Body of pancreas (tissue), 4 donors: ENCODE measurements around the gene DOC2B. TPM values are rescaled to one million over a fixed set of nuclear protein-coding genes. Genes with fewer than 3 reads are reported as not detected.

Experiments used
- ATAC-seq: fragments of 150-250 bp; one replicate; pipeline ENCODE4 v1.9.1; 2016
- DNase-seq, 4 donors: peaks; one replicate each; pipeline ENCODE4 v3.0.0-alpha.2; 2019
- H3K27ac ChIP-seq, 4 donors: fragments of 200-600 bp; sonication (generic); 1 replicate in 3 of 4; 2 replicates in 1 of 4; pipeline versions ENCODE4 v1.5.1 to v1.6.1; 2016 to 2019; ENCODE audit warnings: mild to moderate bottlenecking in 1 of 4, mixed read lengths in 1 of 4, moderate library complexity in 1 of 4
- H3K27me3 ChIP-seq, 2 donors: fragments of 200-600 bp; sonication (generic); one replicate each; pipeline ENCODE4 v1.6.0; 2016; ENCODE audit warnings: mild to moderate bottlenecking in 1 of 2
- H3K36me3 ChIP-seq, 2 donors: fragments of 200-600 bp; sonication (generic); replicated peaks in 1 of 2; 2 replicates each; pipeline ENCODE4 v1.5.1; 2016; ENCODE audit warnings: low read depth in 2 of 2; ENCODE audit not compliant: insufficient read depth in 1 of 2
- H3K4me1 ChIP-seq: fragments of 200-600 bp; sonication (generic); one replicate; pipeline ENCODE4 v1.6.0; 2016
- H3K4me3 ChIP-seq, 2 donors: fragments of 200-600 bp; sonication (generic); 1 replicate in 1 of 2; 2 replicates in 1 of 2; pipeline ENCODE4 v1.5.1; 2016 to 2019
- H3K9me3 ChIP-seq, 3 donors: fragments of 200-600 bp; sonication (generic); 1 replicate in 2 of 3; 2 replicates in 1 of 3; pipeline ENCODE4 v1.5.1; 2016
- POLR2A ChIP-seq, 3 donors: fragments of 450-650 bp; IDR thresholded peaks; one replicate each; pipeline ENCODE4 v1.6.1; 2016; ENCODE audit warnings: antibody characterized with exemption in 3 of 3, mild to moderate bottlenecking in 2 of 3
- WGBS, 2 donors: methylation state at CpG; one replicate each; pipeline ENCODE4 v1.1.5; 2017; 5-methylcytosine and 5-hydroxymethylcytosine counted together
- intact Hi-C: fragments of 100-400 bp; cut with DNase I; formaldehyde crosslinking; loops from one replicate; pipeline ENCODE4 v1.15.1; 2023
- total RNA-seq, 2 donors: library from RNA; depleted of rRNA; stranded (reverse); fragments of >200 nt; gene quantifications; one replicate each; pipeline ENCODE4 v1.1.0, GENCODE V29; 2016
- TF ChIP-seq, protein P1 (sequence below), 7 experiments: fragments of 450-650 bp in 4 of 7; fragments of 200-600 bp in 3 of 7; sonication (generic) in 3 of 7; IDR thresholded peaks; one replicate each; pipeline ENCODE4 v1.5.1; 2016 to 2019; ENCODE audit warnings: antibody characterized with exemption in 7 of 7

Gene DOC2B
- total RNA-seq, 2 donors from 2014 or later, result 20.0 to 22.4 TPM

DNA sequence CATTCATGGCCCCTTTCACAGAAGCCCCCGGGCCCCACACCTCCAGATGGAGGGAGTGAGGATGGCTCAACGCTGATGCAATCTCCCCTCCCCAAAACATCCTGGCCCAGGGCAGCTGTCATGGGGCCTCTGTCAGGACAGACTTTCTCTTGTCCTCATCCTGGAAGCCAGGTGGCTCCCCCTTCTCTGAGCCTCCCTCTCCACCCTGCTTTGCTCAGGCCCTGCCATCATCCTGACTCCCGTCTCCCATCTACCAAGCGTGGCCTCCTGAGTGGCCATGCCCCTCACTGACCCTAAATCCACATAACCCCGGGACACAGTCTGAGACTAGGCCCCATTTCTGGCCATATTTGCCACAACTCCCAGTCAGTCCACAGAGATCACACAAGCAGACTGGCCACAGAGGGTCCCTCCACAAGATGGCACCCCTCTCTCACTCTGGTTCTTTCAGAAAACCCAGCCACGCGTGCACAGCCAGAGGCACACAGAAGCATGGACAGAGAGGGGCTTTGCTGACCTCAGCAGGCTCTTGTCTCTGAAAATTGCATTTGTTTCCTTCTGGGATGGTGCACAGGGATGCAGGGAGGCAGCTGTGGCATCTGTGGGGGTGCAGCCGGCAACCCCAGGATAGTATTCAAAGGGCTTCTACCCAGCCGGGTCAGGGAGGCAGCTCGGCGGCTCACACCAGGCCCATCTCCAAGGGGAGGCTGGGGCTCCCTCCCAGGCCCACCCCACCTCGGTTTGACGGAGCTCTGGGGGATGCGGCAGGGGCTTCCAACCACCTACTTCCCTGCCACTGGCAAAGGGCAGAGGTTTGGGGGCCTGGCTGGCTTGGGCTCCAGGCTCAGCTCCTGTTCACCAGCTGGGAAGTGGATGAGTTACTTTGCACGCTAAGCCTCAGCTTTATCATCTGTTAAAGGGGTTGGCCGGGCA, 16.9 kb downstream of the DOC2B start:
- no peaks in the 10 kb centered on the region for H3K4me1 ChIP-seq
- ATAC-seq (peak; percentile 52), DNase-seq (peak in 3 of 4 donors; percentile 46 to 68 (median 52))
- no peak overlapping the region for H3K27ac ChIP-seq
- 76 to 77% methylated on average over 11 to 15 of the region's 16 CpGs for WGBS, 2 donors
- H3K27me3 ChIP-seq, result no peaks in the 10 kb centered on the region
- peaks cover 0 to 2% of the 10 kb centered on the region in 2 donors for H3K36me3 ChIP-seq
- no peak overlapping the region for H3K4me3 ChIP-seq
- TF ChIP-seq POLR2A (IDR thresholded peaks at IDR 0.05), result no peak
- TF ChIP-seq, protein P1, sequence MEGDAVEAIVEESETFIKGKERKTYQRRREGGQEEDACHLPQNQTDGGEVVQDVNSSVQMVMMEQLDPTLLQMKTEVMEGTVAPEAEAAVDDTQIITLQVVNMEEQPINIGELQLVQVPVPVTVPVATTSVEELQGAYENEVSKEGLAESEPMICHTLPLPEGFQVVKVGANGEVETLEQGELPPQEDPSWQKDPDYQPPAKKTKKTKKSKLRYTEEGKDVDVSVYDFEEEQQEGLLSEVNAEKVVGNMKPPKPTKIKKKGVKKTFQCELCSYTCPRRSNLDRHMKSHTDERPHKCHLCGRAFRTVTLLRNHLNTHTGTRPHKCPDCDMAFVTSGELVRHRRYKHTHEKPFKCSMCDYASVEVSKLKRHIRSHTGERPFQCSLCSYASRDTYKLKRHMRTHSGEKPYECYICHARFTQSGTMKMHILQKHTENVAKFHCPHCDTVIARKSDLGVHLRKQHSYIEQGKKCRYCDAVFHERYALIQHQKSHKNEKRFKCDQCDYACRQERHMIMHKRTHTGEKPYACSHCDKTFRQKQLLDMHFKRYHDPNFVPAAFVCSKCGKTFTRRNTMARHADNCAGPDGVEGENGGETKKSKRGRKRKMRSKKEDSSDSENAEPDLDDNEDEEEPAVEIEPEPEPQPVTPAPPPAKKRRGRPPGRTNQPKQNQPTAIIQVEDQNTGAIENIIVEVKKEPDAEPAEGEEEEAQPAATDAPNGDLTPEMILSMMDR (IDR thresholded peaks at IDR 0.05), result peak in 5 of 7 experiments; percentile 23 to 61 (median 54)
- intact Hi-C loops, result no loop called here
- no peaks in the 10 kb centered on the region for H3K9me3 ChIP-seq

DNA sequence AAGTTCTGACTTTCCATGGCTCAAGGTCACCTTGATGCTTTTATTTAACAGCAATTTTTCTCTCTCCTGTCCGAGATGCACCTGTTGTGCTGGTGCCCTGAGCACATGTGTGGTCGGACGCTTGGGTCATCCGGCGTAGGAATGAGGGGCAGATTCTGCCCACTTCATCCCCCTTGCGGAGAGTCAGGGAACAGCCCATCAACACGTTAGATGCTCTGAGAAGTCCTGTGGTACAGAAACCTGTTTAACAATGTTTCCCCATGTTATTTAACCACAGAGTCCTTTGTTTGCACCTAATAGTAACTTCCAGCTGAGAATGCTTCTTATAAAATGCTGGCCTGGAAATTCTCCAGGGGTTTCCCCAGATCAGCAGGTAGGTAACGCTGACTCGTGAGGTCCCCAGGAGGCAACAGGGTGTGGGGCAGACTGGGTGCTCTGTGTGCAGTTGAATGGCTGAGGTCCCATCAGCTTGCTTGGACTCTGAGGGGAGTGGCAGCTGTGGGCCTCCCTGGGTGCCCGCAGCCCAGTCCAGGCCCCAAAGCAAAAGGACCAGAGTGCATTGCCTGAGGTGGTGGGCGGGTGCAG, 17.8 kb downstream of the DOC2B start:
- intact Hi-C loops, result no loop called here
- no peak for TF ChIP-seq POLR2A (IDR thresholded peaks at IDR 0.05)
- TF ChIP-seq, protein P1 (IDR thresholded peaks at IDR 0.05), result peak in 1 of 7 experiments; percentile 6
- ATAC-seq (peak; percentile 60), DNase-seq (no peak)
- WGBS, 2 donors, result 72 to 81% methylated on average over 8 to 11 of the region's 11 CpGs
- peaks cover 0 to 2% of the 10 kb centered on the region in 2 donors for H3K36me3 ChIP-seq
- H3K27ac ChIP-seq, result no peak overlapping the region
- H3K27me3 ChIP-seq, result no peaks in the 10 kb centered on the region
- no peaks in the 10 kb centered on the region for H3K4me1 ChIP-seq
- no peak overlapping the region for H3K4me3 ChIP-seq
- H3K9me3 ChIP-seq, result no peaks in the 10 kb centered on the region

DNA sequence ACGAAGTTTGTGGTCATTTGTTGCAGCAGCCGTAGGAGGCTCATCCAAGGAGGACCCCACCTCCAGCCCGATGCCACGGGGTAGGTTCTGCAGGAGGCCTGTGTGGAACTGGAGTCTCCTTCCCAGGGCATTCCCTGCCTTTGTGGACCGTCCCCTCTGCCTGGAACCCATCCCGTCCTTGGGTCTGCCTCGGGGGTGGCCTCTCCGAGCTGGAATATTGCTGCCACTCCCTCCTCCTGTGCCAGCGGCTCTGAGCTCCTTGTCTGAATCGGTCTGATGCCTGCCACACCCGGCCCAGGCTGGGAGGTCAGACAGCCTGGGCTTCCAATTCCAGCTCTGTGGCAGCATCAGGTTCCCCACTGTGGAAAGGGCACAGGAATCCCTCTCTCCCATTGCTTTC, 18.8 kb downstream of the DOC2B start:
- Histone ChIP-seq H3K4me1 (no peaks in the 10 kb centered on the region), H3K4me3 (no peak overlapping the region), H3K27me3 (no peaks in the 10 kb centered on the region), H3K9me3 (no peaks in the 10 kb centered on the region), H3K27ac (no peak overlapping the region), H3K36me3 (peaks cover 0 to 2% of the 10 kb centered on the region in 2 donors)
- TF ChIP-seq, protein P1 (IDR thresholded peaks at IDR 0.05), result no peak
- no peak for TF ChIP-seq POLR2A (IDR thresholded peaks at IDR 0.05)
- DNase-seq (no peak), ATAC-seq (no peak)
- intact Hi-C loops, result no loop called here
- 89 to 94% methylated on average over 8 to 11 of the region's 11 CpGs for WGBS, 2 donors

DNA sequence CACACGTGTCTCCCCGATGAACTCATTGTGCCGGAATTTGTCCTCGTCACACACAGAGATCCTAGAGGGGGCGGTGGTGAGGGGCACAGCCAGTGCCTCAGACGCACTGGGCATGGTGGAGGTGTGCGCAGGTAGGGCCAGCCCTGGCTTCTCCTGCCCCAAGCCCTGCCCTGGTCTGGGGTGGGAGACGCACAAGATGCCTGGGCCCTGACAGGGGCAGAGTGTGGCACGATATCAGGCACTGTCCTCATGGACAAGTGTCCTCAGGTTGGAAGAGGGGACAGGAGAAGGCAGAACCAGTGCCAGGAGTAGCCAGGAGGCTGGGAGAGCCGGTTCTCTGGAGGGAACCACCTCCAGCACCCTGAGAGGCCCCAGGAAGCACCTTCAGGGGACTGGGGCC, 20.0 kb downstream of the DOC2B start:
- 89% methylated on average over 10 of the region's 10 CpGs; no CpG with 5 or more reads in 1 of the 2 donors for WGBS, 2 donors
- no peak for ATAC-seq

More for the DNA sequence above, 20.0 kb downstream of the DOC2B start:
- H3K4me1 ChIP-seq, result no peaks in the 10 kb centered on the region
- DNase-seq, result no peak
- TF ChIP-seq POLR2A (IDR thresholded peaks at IDR 0.05), result no peak
- TF ChIP-seq, protein P1 (IDR thresholded peaks at IDR 0.05), result no peak
- no peak overlapping the region for H3K27ac ChIP-seq
- intact Hi-C loops, result no loop called here
- no peak overlapping the region for H3K4me3 ChIP-seq
- peaks cover 0 to 2% of the 10 kb centered on the region in 2 donors for H3K36me3 ChIP-seq
- no peaks in the 10 kb centered on the region for H3K27me3 ChIP-seq
- no peaks in the 10 kb centered on the region for H3K9me3 ChIP-seq
